Measurements from ENCODE around the gene TMEM255A. TPM values are rescaled to one million over a fixed set of nuclear protein-coding genes. Genes with fewer than 3 reads are reported as not detected.

TMEM255A gene
- total and polyA plus RNA-seq, 12 donors: 0.09 to 3.1 (median 0.96) TPM

DNA sequence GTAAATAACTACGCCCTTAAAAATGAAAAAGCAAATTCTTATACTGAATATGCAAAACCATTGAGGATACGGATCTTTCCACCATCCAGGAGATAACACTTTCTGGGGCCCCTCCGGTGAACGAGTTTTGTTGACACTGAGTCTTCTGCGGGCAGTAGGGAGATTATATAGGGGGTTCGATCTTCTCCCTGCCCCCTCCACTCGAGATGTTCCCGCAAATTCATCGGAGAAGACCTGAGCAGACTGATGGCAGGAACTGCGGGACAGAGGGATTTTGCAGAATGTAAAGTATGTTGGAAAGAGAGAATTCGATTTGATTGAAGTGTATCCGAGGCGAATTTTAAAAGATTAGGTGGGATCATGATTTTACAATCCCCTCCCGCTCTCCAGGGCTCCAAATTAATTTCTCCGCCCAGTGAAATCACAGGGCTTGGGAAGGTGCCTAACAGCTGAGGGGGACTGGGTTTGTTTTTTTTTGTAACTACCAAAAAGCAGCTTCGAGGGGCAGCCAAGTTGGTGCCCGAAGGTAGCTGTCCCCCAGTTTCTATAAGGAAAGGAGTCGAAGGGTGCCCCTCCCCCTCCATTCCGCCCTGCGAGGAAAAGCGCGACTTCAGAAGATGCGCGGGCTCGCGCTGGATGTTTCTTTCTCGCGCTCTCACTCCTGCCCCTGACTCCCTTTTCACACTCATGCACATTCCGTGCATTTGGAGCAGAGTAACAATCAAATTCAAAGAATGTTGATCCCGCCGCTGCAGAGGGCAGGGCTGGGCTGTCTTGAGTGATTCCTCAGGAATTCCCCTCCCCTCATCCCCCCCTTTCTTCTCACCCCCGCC is 1.2 kb downstream of the TMEM255A start:
- TF ChIP-seq CTCF (IDR thresholded peaks at IDR 0.05): no peak
- TF ChIP-seq POLR2A (IDR thresholded peaks at IDR 0.05): no peak
- no peak overlapping the region for H3K27ac ChIP-seq
- H3K4me1 ChIP-seq (replicated peaks in 1 of 2): no peaks in the 10 kb centered on the region
- no peaks in the 10 kb centered on the region for H3K9me3 ChIP-seq (replicated peaks in 1 of 3)
- 0 to 39% (median 16%) methylated on average over 25 to 32 of the region's 32 CpGs for WGBS, 4 donors
- intact Hi-C loops (cut with DNase I): no loop called here
- H3K36me3 ChIP-seq (replicated peaks in 1 of 2): no peaks in the 10 kb centered on the region
- peak overlapping the region in 1 of 4 donors; percentile 44 for H3K4me3 ChIP-seq
- H3K27me3 ChIP-seq: peaks cover 23% of the 10 kb centered on the region
- peak in 3 of 7 donors; percentile 2 to 23 (median 10) for DNase-seq

- DNase-seq: peak; percentile 63 to 77 (median 64)
- H3K9me3 ChIP-seq (replicated peaks in 1 of 3): no peaks in the 10 kb centered on the region
- TF ChIP-seq POLR2A (IDR thresholded peaks at IDR 0.05) (no peak), CTCF (IDR thresholded peaks at IDR 0.05) (peak in 4 of 6 experiments; percentile 32 to 59 (median 50))
- intact Hi-C loops (cut with DNase I): no loop called here
- no peak overlapping the region for H3K27ac ChIP-seq
- H3K4me1 ChIP-seq (replicated peaks in 1 of 2): no peaks in the 10 kb centered on the region
- 1 to 50% (median 21%) methylated on average over 8 to 52 of the region's 52 CpGs for WGBS, 4 donors
- no peaks in the 10 kb centered on the region for H3K36me3 ChIP-seq (replicated peaks in 1 of 2)
- peak overlapping the region in 1 of 4 donors; percentile 44 for H3K4me3 ChIP-seq
- peaks cover 23% of the 10 kb centered on the region for H3K27me3 ChIP-seq
These were observed 2.0 kb downstream of the TMEM255A start for GRCh38 chrX:120308959-120309872.

DNA sequence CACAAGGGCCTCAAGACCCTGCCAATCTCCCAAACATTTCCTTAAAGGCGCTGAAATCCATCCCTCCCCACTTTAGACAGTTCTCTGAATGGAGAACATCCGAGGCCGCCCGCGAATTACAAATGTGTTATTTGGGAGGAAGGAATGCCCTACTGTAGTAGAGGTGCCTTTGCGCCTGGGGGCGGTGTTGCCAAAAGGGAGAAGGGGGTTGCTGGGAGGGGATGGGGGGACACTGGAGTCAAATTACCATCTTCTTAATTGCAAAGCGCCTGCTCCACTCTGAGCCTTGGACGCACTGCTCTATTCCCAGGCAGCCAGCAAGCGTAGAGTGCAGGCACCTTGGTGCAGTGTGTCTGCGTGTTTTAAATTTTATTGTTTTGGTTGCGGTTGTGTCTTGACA is 2.7 kb downstream of the TMEM255A start:
- peaks cover 23% of the 10 kb centered on the region for H3K27me3 ChIP-seq
- no peak for TF ChIP-seq CTCF (IDR thresholded peaks at IDR 0.05)
- TF ChIP-seq POLR2A (IDR thresholded peaks at IDR 0.05): no peak
- WGBS, 4 donors: 18 to 47% (median 32%) methylated on average over 7 to 12 of the region's 12 CpGs
- H3K4me3 ChIP-seq: peak overlapping the region in 1 of 4 donors; percentile 44
- no peak overlapping the region for H3K27ac ChIP-seq
- H3K4me1 ChIP-seq (replicated peaks in 1 of 2): no peaks in the 10 kb centered on the region
- intact Hi-C loops (cut with DNase I): no loop called here
- peak in 2 of 7 donors; percentile 5 to 13 for DNase-seq
- no peaks in the 10 kb centered on the region for H3K9me3 ChIP-seq (replicated peaks in 1 of 3)
- no peaks in the 10 kb centered on the region for H3K36me3 ChIP-seq (replicated peaks in 1 of 2)

DNA sequence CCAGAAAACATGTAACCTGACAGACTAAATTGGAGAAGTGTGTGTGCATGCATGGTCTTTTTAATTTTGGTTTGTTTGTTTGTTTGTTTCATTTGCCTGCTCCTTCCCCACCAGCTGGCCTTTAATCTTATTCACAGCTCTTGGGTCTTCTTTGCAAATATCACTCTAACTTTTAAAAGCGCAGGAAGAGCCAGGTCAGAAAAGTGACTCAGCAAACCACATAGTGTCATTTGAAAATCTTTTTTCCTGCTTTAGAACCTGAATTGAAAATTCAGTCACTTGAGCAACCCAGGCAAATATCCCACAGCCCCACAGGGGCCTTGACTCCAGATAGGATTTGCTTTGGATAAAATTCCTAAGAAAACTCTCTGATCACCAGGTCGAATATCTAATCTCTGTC is 4.6 kb downstream of the TMEM255A start:
- no peaks in the 10 kb centered on the region for H3K36me3 ChIP-seq (replicated peaks in 1 of 2)
- intact Hi-C loops (cut with DNase I): no loop called here
- H3K9me3 ChIP-seq (replicated peaks in 1 of 3): no peaks in the 10 kb centered on the region
- no peaks in the 10 kb centered on the region for H3K4me1 ChIP-seq (replicated peaks in 1 of 2)
- no peak overlapping the region for H3K4me3 ChIP-seq
- 58 to 75% (median 61%) methylated on average over 2 of the region's 2 CpGs for WGBS, 4 donors
- H3K27ac ChIP-seq: no peak overlapping the region
- no peak for DNase-seq
- TF ChIP-seq CTCF (IDR thresholded peaks at IDR 0.05): no peak
- no peak for TF ChIP-seq POLR2A (IDR thresholded peaks at IDR 0.05)
- peaks cover 23% of the 10 kb centered on the region for H3K27me3 ChIP-seq

Measured in adrenal gland (tissue), 12 donors.